Measurements from ENCODE around the gene CEP70. TPM values are rescaled to one million over a fixed set of nuclear protein-coding genes. Genes with fewer than 3 reads are reported as not detected.

CEP70 gene
- total and polyA plus RNA-seq, 2 of the 13 experiments (the other 11 are each of a cell fraction or from before 2014, with no cell fraction given), result 4.0 to 22.3 TPM

GRCh38 chr3:138497851-138498250 is 96.2 kb downstream of the CEP70 start:
- no peaks in the 10 kb centered on the region for H3K36me3 ChIP-seq (replicated peaks in 1 of 2; ENCODE audit: control insufficient read depth in 1 of 2, insufficient read depth in 2 of 2, low read length in 2 of 2)
- WGBS (ENCODE audit: low lambda C conversion rate), result 100% methylated on average over 1 of the region's 1 CpG
- intact Hi-C loops (cut with micrococcal nuclease; ENCODE audit: unreplicated experiment), result no loop called here
- no peak overlapping the region for H3K4me2 ChIP-seq (ENCODE audit: low read depth, low read length)
- DNase-seq (ENCODE audit: low spot score) (no peak), FAIRE-seq (peak; percentile 4), ATAC-seq (no peak)
- BruUV-seq (replicated peaks), result no TSS peak
- H3K27ac ChIP-seq (ENCODE audit: extremely low read length, insufficient read depth, low read length), result no peak overlapping the region
- in situ Hi-C loops (cut with HindIII; ENCODE audit: extremely low pct_ligation_motif_present, low pct_unique_long_range_greater_than_20kb), result no loop called here
- no peak overlapping the region for H2AFZ ChIP-seq (ENCODE audit: low read length)
- no peak overlapping the region for H3K4me3 ChIP-seq (replicated peaks in 1 of 3; ENCODE audit: insufficient read depth in 1 of 3, low read depth in 2 of 3, low read length in 3 of 3)
- no peaks in the 10 kb centered on the region for H3K79me2 ChIP-seq (ENCODE audit: insufficient read depth, low read length)
- H3K4me1 ChIP-seq (ENCODE audit: insufficient read depth, low read length), result peaks cover 14% of the 10 kb centered on the region
- H4K20me1 ChIP-seq (ENCODE audit: insufficient read depth, low read length), result no peaks in the 10 kb centered on the region
- no peaks in the 10 kb centered on the region for H3K9me3 ChIP-seq (ENCODE audit: low read length)
- no peak overlapping the region for H3K9ac ChIP-seq (ENCODE audit: insufficient read depth, low read depth, low read length)
- ChIA-PET CTCF (ENCODE audit: low intra/inter-chr PET ratio, low total read pairs) (no interaction called here), POLR2A (no interaction called here)
- H3K27me3 ChIP-seq (ENCODE audit: control insufficient read depth in 1 of 2, insufficient read depth in 2 of 2, low read length in 2 of 2), result no peaks in the 10 kb centered on the region
- no peak for TF ChIP-seq RBM39 (IDR thresholded peaks at IDR 0.05; ENCODE audit: low read depth, low read length, poor library complexity, severe bottlenecking)
- TF ChIP-seq, protein P1, sequence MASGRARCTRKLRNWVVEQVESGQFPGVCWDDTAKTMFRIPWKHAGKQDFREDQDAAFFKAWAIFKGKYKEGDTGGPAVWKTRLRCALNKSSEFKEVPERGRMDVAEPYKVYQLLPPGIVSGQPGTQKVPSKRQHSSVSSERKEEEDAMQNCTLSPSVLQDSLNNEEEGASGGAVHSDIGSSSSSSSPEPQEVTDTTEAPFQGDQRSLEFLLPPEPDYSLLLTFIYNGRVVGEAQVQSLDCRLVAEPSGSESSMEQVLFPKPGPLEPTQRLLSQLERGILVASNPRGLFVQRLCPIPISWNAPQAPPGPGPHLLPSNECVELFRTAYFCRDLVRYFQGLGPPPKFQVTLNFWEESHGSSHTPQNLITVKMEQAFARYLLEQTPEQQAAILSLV (CRISPR knock-in tag; IDR thresholded peaks at IDR 0.05; ENCODE audit: borderline replicate concordance), result no peak
- no peak for TF ChIP-seq CENPBD1 (CRISPR knock-in tag; IDR thresholded peaks at IDR 0.05; ENCODE audit: borderline replicate concordance, low read depth)
- TF ChIP-seq, protein P2, sequence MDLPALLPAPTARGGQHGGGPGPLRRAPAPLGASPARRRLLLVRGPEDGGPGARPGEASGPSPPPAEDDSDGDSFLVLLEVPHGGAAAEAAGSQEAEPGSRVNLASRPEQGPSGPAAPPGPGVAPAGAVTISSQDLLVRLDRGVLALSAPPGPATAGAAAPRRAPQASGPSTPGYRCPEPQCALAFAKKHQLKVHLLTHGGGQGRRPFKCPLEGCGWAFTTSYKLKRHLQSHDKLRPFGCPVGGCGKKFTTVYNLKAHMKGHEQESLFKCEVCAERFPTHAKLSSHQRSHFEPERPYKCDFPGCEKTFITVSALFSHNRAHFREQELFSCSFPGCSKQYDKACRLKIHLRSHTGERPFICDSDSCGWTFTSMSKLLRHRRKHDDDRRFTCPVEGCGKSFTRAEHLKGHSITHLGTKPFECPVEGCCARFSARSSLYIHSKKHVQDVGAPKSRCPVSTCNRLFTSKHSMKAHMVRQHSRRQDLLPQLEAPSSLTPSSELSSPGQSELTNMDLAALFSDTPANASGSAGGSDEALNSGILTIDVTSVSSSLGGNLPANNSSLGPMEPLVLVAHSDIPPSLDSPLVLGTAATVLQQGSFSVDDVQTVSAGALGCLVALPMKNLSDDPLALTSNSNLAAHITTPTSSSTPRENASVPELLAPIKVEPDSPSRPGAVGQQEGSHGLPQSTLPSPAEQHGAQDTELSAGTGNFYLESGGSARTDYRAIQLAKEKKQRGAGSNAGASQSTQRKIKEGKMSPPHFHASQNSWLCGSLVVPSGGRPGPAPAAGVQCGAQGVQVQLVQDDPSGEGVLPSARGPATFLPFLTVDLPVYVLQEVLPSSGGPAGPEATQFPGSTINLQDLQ (CRISPR knock-in tag; IDR thresholded peaks at IDR 0.05), result no peak
- no peak for TF ChIP-seq POLR2A (IDR thresholded peaks at IDR 0.05; ENCODE audit: insufficient read depth in 1 of 2, low read depth in 2 of 2, low read length in 2 of 2)
- TF ChIP-seq REPIN1 (CRISPR knock-in tag; IDR thresholded peaks at IDR 0.05; ENCODE audit: borderline replicate concordance, low read depth), result no peak
- no peak for TF ChIP-seq BRF2 (CRISPR knock-in tag; IDR thresholded peaks at IDR 0.05)
- no peak for TF ChIP-seq ZFP82 (CRISPR knock-in tag; IDR thresholded peaks at IDR 0.05; ENCODE audit: borderline replicate concordance)
- TF ChIP-seq SMAD1 (CRISPR knock-in tag; IDR thresholded peaks at IDR 0.05; ENCODE audit: borderline replicate concordance, low read depth), result no peak
- TF ChIP-seq ZNF317 (CRISPR knock-in tag; IDR thresholded peaks at IDR 0.05), result no peak
- TF ChIP-seq, protein P3, sequence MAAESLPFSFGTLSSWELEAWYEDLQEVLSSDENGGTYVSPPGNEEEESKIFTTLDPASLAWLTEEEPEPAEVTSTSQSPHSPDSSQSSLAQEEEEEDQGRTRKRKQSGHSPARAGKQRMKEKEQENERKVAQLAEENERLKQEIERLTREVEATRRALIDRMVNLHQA (CRISPR knock-in tag; IDR thresholded peaks at IDR 0.05), result no peak
- no peak for TF ChIP-seq ZNF343 (CRISPR knock-in tag; IDR thresholded peaks at IDR 0.05)
- no peak for TF ChIP-seq ZNF33A (CRISPR knock-in tag; IDR thresholded peaks at IDR 0.05; ENCODE audit: borderline replicate concordance)
- no peak for TF ChIP-seq ZNF761 (CRISPR knock-in tag; conservative IDR thresholded peaks at IDR 0.05)
